ENCODE data around the gene SH2D4B. TPM values are rescaled to one million over a fixed set of nuclear protein-coding genes. Genes with fewer than 3 reads are reported as not detected.

SH2D4B gene
- polyA plus RNA-seq, 4 donors = 0.07 to 0.20 (median 0.14) TPM

GRCh38 chr10:80582286-80582960 is 44.7 kb downstream of the SH2D4B start:
- DNase-seq (ENCODE audit: low read depth in 4 of 4, low spot score in 3 of 4) = no peak

- DNase-seq (ENCODE audit: low read depth in 4 of 4, low spot score in 3 of 4) = no peak
These were observed 46.0 kb downstream of the SH2D4B start for GRCh38 chr10:80583685-80584084.

- no peak for DNase-seq (ENCODE audit: low read depth in 4 of 4, low spot score in 3 of 4)
These were observed 48.1 kb downstream of the SH2D4B start for GRCh38 chr10:80585812-80586211.

- DNase-seq (ENCODE audit: low read depth in 4 of 4, low spot score in 3 of 4) = no peak
These were observed 50.8 kb downstream of the SH2D4B start for GRCh38 chr10:80588546-80588945.

- no peak for DNase-seq (ENCODE audit: low read depth in 4 of 4, low spot score in 3 of 4)
These were observed 52.1 kb downstream of the SH2D4B start for GRCh38 chr10:80589726-80590373.

- DNase-seq (ENCODE audit: low read depth in 4 of 4, low spot score in 3 of 4) = no peak
These were observed 53.0 kb downstream of the SH2D4B start for GRCh38 chr10:80590585-80591125.

- no peak for DNase-seq (ENCODE audit: low read depth in 4 of 4, low spot score in 3 of 4)
These were observed 58.9 kb downstream of the SH2D4B start for GRCh38 chr10:80596391-80597257.

- no peak for DNase-seq (ENCODE audit: low read depth in 4 of 4, low spot score in 3 of 4)
These were observed 60.5 kb downstream of the SH2D4B start for GRCh38 chr10:80598084-80598798.

- no peak for DNase-seq (ENCODE audit: low read depth in 4 of 4, low spot score in 3 of 4)
These were observed 61.2 kb downstream of the SH2D4B start for GRCh38 chr10:80598951-80599350.

- DNase-seq (ENCODE audit: low read depth in 4 of 4, low spot score in 3 of 4) = peak in 2 of 4 donors; percentile 43 to 51
These were observed 61.7 kb downstream of the SH2D4B start for GRCh38 chr10:80599424-80599847.

- no peak for DNase-seq (ENCODE audit: low read depth in 4 of 4, low spot score in 3 of 4)
These were observed 62.6 kb downstream of the SH2D4B start for GRCh38 chr10:80600256-80600655.

GRCh38 chr10:80602881-80603280 is 65.2 kb downstream of the SH2D4B start:
- DNase-seq (ENCODE audit: low read depth in 4 of 4, low spot score in 3 of 4) = no peak

GRCh38 chr10:80603516-80603915 is 65.8 kb downstream of the SH2D4B start:
- DNase-seq (ENCODE audit: low read depth in 4 of 4, low spot score in 3 of 4) = no peak

- no peak for DNase-seq (ENCODE audit: low read depth in 4 of 4, low spot score in 3 of 4)
These were observed 71.0 kb downstream of the SH2D4B start for GRCh38 chr10:80608706-80609105.

GRCh38 chr10:80609331-80609730 is 71.6 kb downstream of the SH2D4B start:
- no peak for DNase-seq (ENCODE audit: low read depth in 4 of 4, low spot score in 3 of 4)

GRCh38 chr10:80611481-80612185 is 73.9 kb downstream of the SH2D4B start:
- DNase-seq (ENCODE audit: low read depth in 4 of 4, low spot score in 3 of 4) = no peak

- DNase-seq (ENCODE audit: low read depth in 4 of 4, low spot score in 3 of 4) = no peak
These were observed 74.6 kb downstream of the SH2D4B start for GRCh38 chr10:80612261-80612660.

- no peak for DNase-seq (ENCODE audit: low read depth in 4 of 4, low spot score in 3 of 4)
These were observed 75.9 kb downstream of the SH2D4B start for GRCh38 chr10:80613466-80614170.
